Measurements from ENCODE around the gene IFI27L2.

IFI27L2 gene

GRCh38 chr14:94126800-94127199, 2.6 kb downstream of the IFI27L2 start:
- Histone ChIP-seq H3K27me3 (replicated peaks; ENCODE audit: control insufficient read depth, insufficient read depth, low read length) (no peaks in the 10 kb centered on the region; the same call in 1 of the 2 replicates), H3K4me3 (replicated peaks; ENCODE audit: low read depth, low read length) (no peak overlapping the region), H3K36me3 (ENCODE audit: control insufficient read depth, insufficient read depth, low read length) (peaks cover 5% of the 10 kb centered on the region)
- no peak for TF ChIP-seq CTCF (IDR thresholded peaks at IDR 0.05; ENCODE audit: insufficient read depth, low read length, poor library complexity, severe bottlenecking)
- no peak for DNase-seq (ENCODE audit: extremely low read depth, insufficient read length)

- H3K36me3 ChIP-seq (ENCODE audit: control insufficient read depth, insufficient read depth, low read length): peaks cover 5% of the 10 kb centered on the region
- TF ChIP-seq CTCF (IDR thresholded peaks at IDR 0.05; ENCODE audit: insufficient read depth, low read length, poor library complexity, severe bottlenecking): no peak
- no peak overlapping the region for H3K4me3 ChIP-seq (replicated peaks; ENCODE audit: low read depth, low read length)
- no peak for DNase-seq (ENCODE audit: extremely low read depth, insufficient read length)
- H3K27me3 ChIP-seq (replicated peaks; ENCODE audit: control insufficient read depth, insufficient read depth, low read length): no peaks in the 10 kb centered on the region; the same call in 1 of the 2 replicates
Observed at GRCh38 chr14:94126419-94126677, 3.1 kb downstream of the IFI27L2 start.

- H3K36me3 ChIP-seq (ENCODE audit: control insufficient read depth, insufficient read depth, low read length): peaks cover 5% of the 10 kb centered on the region
- DNase-seq (ENCODE audit: extremely low read depth, insufficient read length): no peak
- H3K27me3 ChIP-seq (replicated peaks; ENCODE audit: control insufficient read depth, insufficient read depth, low read length): no peaks in the 10 kb centered on the region; the same call in 1 of the 2 replicates
- no peak overlapping the region for H3K4me3 ChIP-seq (replicated peaks; ENCODE audit: low read depth, low read length)
- no peak for TF ChIP-seq CTCF (IDR thresholded peaks at IDR 0.05; ENCODE audit: insufficient read depth, low read length, poor library complexity, severe bottlenecking)
Observed at GRCh38 chr14:94125659-94126418, 3.6 kb downstream of the IFI27L2 start.

- no peak for TF ChIP-seq CTCF (IDR thresholded peaks at IDR 0.05; ENCODE audit: insufficient read depth, low read length, poor library complexity, severe bottlenecking)
- Histone ChIP-seq H3K27me3 (replicated peaks; ENCODE audit: control insufficient read depth, insufficient read depth, low read length) (no peaks in the 10 kb centered on the region; the same call in 1 of the 2 replicates), H3K4me3 (replicated peaks; ENCODE audit: low read depth, low read length) (no peak overlapping the region), H3K36me3 (ENCODE audit: control insufficient read depth, insufficient read depth, low read length) (peaks cover 5% of the 10 kb centered on the region)
- no peak for DNase-seq (ENCODE audit: extremely low read depth, insufficient read length)
Observed at GRCh38 chr14:94124582-94125377, 4.6 kb downstream of the IFI27L2 start.

GRCh38 chr14:94123868-94124267, 5.5 kb downstream of the IFI27L2 start:
- Histone ChIP-seq H3K36me3 (ENCODE audit: control insufficient read depth, insufficient read depth, low read length) (peaks cover 5% of the 10 kb centered on the region), H3K27me3 (replicated peaks; ENCODE audit: control insufficient read depth, insufficient read depth, low read length) (no peaks in the 10 kb centered on the region; the same call in 1 of the 2 replicates), H3K4me3 (replicated peaks; ENCODE audit: low read depth, low read length) (no peak overlapping the region)
- no peak for DNase-seq (ENCODE audit: extremely low read depth, insufficient read length)
- no peak for TF ChIP-seq CTCF (IDR thresholded peaks at IDR 0.05; ENCODE audit: insufficient read depth, low read length, poor library complexity, severe bottlenecking)

All from GM06990 (cell line).